Measurements from ENCODE around the gene KCNAB2.
"Not testable (repeated sequence)": the region's sequence is repeated elsewhere in the genome, so short reads cannot be mapped to it uniquely, and the experiment has no call there.

KCNAB2 gene

DNA sequence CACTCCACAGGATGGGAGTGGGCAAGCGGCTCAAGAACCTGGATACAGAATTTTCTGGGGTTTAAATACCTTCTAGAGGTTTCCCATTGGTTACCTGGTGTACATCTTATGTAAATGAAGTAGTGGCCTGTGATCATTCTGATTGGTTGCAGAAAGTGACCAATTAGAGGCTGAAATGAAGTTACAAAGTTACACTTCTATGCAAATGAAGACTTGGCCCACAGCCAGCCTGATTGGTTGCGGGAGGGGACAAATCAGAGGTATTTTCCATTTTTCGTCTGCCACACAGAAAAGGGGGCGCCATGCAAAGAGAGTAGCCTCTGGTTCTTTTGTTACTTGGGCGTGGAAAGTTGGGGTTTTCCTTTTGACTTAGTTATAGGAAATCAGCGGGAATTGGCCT, 8.9 kb downstream of the KCNAB2 start:
- no peak overlapping the region for H3K4me3 ChIP-seq (ENCODE audit: low read depth, low read length)
- H3K27ac ChIP-seq, result no peak overlapping the region
- DNase-seq, result no peak
- H3K27me3 ChIP-seq (ENCODE audit: insufficient read depth, low read depth, severe bottlenecking), result no peaks in the 10 kb centered on the region
- H3K9me3 ChIP-seq (ENCODE audit: severe bottlenecking), result no peaks in the 10 kb centered on the region
- H3K36me3 ChIP-seq, result no peaks in the 10 kb centered on the region
- TF ChIP-seq, protein P1, sequence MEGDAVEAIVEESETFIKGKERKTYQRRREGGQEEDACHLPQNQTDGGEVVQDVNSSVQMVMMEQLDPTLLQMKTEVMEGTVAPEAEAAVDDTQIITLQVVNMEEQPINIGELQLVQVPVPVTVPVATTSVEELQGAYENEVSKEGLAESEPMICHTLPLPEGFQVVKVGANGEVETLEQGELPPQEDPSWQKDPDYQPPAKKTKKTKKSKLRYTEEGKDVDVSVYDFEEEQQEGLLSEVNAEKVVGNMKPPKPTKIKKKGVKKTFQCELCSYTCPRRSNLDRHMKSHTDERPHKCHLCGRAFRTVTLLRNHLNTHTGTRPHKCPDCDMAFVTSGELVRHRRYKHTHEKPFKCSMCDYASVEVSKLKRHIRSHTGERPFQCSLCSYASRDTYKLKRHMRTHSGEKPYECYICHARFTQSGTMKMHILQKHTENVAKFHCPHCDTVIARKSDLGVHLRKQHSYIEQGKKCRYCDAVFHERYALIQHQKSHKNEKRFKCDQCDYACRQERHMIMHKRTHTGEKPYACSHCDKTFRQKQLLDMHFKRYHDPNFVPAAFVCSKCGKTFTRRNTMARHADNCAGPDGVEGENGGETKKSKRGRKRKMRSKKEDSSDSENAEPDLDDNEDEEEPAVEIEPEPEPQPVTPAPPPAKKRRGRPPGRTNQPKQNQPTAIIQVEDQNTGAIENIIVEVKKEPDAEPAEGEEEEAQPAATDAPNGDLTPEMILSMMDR (IDR thresholded peaks at IDR 0.05; ENCODE audit: low read depth, low read length), result no peak

DNA sequence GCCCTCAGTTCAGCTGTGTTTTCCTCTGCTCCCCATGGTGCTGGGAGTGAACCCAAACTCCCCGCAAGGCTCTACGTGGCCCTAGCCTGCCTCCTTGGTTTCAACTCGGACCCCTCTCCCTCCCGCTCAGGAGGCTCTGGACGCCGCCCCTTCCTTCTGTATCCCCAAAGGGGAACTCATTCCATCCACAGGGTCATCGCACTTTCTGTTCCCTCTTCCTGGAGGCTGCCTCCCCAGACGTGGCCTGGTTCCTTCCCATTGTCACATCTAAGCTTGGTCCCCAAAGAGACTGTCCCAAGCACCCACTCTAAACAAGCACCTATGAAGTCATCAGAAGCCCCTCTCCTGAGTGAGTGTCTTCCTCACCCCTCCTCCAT, 10.9 kb downstream of the KCNAB2 start:
- Histone ChIP-seq H3K4me3 (ENCODE audit: low read depth, low read length) (no peak overlapping the region), H3K9me3 (ENCODE audit: severe bottlenecking) (no peaks in the 10 kb centered on the region), H3K27ac (no peak overlapping the region), H3K36me3 (no peaks in the 10 kb centered on the region), H3K27me3 (ENCODE audit: insufficient read depth, low read depth, severe bottlenecking) (no peaks in the 10 kb centered on the region)
- TF ChIP-seq, protein P1 (IDR thresholded peaks at IDR 0.05; ENCODE audit: low read depth, low read length), result no peak
- DNase-seq, result no peak

DNA sequence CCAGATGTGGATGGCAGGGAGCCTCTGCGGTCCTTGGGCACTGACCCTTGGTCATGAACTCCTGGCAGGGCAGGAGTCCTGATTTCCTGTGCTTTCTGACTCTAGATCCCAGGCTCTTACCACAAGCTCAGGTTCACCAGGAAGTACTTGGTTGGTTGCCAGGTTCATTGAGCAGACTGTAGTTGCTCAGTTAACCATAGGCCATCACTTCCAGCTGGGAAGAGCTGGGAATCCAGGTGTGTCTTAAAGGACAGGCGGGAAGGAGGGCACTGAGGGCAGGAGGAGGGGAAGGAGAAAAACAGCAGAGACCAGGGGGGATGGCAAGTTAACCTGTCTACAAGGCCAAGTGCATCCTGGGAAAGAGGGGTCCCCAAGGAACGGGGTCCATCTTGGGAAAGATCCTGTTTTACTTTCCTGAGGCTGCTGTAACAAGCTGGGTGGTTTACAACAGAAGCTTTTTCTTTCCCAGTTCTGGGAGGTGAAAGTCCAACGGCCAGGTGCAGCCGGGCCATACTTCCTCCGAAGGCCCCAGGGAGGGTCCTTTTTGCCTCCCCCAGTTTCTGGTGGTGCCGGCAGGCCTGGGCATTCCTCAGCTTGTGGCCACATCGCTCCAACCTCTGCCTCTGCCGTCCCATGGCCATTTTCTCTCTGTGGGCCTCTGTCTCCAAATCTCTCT, 11.6 kb downstream of the KCNAB2 start:
- no peak for DNase-seq
- no peaks in the 10 kb centered on the region for H3K36me3 ChIP-seq
- TF ChIP-seq, protein P1 (IDR thresholded peaks at IDR 0.05; ENCODE audit: low read depth, low read length), result no peak
- no peak overlapping the region for H3K4me3 ChIP-seq (ENCODE audit: low read depth, low read length)
- no peaks in the 10 kb centered on the region for H3K27me3 ChIP-seq (ENCODE audit: insufficient read depth, low read depth, severe bottlenecking)
- no peaks in the 10 kb centered on the region for H3K9me3 ChIP-seq (ENCODE audit: severe bottlenecking)
- H3K27ac ChIP-seq, result no peak overlapping the region

- H3K9me3 ChIP-seq (ENCODE audit: severe bottlenecking), result no peaks in the 10 kb centered on the region
- no peaks in the 10 kb centered on the region for H3K27me3 ChIP-seq (ENCODE audit: insufficient read depth, low read depth, severe bottlenecking)
- H3K36me3 ChIP-seq, result no peaks in the 10 kb centered on the region
- TF ChIP-seq, protein P1 (IDR thresholded peaks at IDR 0.05; ENCODE audit: low read depth, low read length), result no peak
- H3K4me3 ChIP-seq (ENCODE audit: low read depth, low read length), result no peak overlapping the region
- no peak for DNase-seq
- no peak overlapping the region for H3K27ac ChIP-seq
Measured at GRCh38 chr1:6059866-6060265, 14.2 kb downstream of the KCNAB2 start.

DNA sequence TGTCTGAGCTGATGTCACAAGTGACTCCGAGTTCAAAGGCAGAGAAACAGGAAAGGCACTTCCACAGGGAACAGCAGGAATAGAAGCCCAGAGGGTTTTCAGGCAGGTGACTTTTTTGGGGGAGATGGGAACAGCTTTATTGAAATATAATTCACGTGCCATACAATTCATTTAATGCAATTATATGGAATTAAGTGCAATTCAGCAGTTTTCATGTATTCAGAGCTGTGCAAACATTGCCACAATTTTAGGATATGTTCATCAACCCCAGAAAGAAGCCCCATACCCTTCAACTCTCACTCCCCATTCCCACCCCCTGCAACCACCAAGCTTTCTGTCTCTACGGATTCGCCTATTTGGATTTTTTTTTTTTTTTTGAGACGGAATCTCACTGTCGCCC, 17.0 kb downstream of the KCNAB2 start:
- Histone ChIP-seq H3K4me3 (ENCODE audit: low read depth, low read length) (no peak overlapping the region), H3K9me3 (ENCODE audit: severe bottlenecking) (no peaks in the 10 kb centered on the region), H3K36me3 (no peaks in the 10 kb centered on the region), H3K27me3 (ENCODE audit: insufficient read depth, low read depth, severe bottlenecking) (no peaks in the 10 kb centered on the region), H3K27ac (no peak overlapping the region)
- DNase-seq, result no peak
- TF ChIP-seq, protein P1 (IDR thresholded peaks at IDR 0.05; ENCODE audit: low read depth, low read length), result no peak

GRCh38 chr1:6063532-6064053, 17.9 kb downstream of the KCNAB2 start:
- not testable (repeated sequence) for H3K27me3 ChIP-seq (ENCODE audit: insufficient read depth, low read depth, severe bottlenecking); H3K27ac ChIP-seq; H3K9me3 ChIP-seq (ENCODE audit: severe bottlenecking); H3K36me3 ChIP-seq; H3K4me3 ChIP-seq (ENCODE audit: low read depth, low read length); DNase-seq

Data from WERI-Rb-1 (cell line).